NCI-H2171 (cell line): ENCODE results near the gene TNFAIP8L3.
A peak's percentile ranks its signal among the peaks of the same experiment; 100 is the strongest.

Experiments used
- DNase-seq: peaks from one replicate; lab custom pipeline; 2025; lab: John Stamatoyannopoulos, UW

TNFAIP8L3 gene

DNA sequence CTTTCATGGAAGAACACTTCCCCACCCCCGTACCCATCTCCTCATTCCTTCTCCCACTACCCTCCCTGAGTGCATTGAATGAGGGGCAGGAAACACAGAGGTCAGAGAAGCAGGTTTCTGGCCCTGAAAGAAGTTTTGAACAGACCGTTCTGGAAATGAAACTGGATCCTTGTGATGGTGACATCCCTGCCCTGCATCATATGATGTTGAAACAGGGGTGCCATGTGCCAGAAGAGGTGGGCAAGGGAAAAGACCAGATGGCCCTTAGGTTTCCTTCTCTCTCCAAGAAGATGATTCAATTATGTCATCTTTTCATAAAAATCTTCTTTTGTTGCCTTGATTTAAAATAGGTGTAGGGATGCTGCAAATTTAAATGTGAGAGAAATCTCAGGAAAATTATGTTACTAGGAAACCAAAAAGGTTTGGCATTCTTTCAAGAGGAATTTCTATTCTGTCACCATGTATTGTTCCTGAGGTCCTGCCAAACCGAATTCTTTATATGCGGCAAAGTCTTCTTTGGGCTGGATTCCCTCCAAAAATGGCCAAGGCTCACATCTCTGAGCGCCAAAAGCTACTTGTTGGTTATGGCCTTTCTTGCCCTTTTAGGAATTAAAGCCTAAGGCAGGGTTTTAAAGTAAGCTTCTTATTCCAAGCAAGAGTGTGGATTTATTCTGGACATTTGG lies 19.9 kb upstream of the TNFAIP8L3 start:
- DNase-seq: no peak

- DNase-seq: no peak
Observed at GRCh38 chr15:51112078-51112477, 17.4 kb upstream of the TNFAIP8L3 start.

GRCh38 chr15:51111061-51111460 lies 16.4 kb upstream of the TNFAIP8L3 start:
- DNase-seq: no peak

DNA sequence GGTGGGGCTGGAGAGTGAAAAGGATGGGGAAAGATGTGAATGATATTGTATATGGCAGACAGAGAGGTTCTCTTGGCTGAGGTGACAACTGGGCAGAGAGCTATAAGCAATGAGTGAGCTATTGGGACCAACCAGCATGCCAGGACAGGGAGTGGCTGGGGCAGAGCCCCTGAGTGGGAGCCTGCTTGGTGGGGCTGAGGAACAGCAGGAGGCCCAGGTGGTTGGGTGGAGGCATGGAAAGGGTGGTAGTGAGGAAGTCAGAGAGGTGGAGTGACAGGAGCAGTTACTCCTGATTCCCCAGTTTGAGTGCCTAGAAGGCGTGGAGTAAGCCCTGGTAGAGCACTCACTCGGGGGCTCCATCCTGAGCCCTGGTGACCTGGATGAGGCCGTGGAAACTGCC lies 15.5 kb upstream of the TNFAIP8L3 start:
- no peak for DNase-seq

GRCh38 chr15:51108933-51109550 lies 14.3 kb upstream of the TNFAIP8L3 start:
- DNase-seq: no peak

DNA sequence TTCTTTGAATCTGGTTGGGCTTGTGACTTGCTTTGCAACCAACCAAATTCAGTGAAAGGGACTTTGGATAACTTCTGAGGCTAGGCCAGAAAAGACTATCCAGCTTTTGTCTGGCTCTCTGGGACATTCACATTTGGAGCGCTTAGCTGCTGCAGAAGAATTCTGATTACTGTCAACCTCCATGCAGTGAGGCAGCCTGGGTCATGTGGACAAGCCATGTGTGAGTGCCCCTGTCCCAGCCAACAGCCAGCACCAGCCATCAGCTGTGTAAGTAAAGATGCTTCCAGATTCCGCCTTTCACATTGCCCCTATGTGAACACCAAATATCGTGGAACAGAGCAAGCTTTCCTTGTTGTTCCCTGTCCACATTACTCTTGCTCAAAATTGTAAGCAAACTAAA lies 12.9 kb upstream of the TNFAIP8L3 start:
- no peak for DNase-seq

- DNase-seq: no peak
Observed at GRCh38 chr15:51106481-51106880, 11.8 kb upstream of the TNFAIP8L3 start.

- DNase-seq: no peak
Observed at GRCh38 chr15:51105430-51106016, 10.8 kb upstream of the TNFAIP8L3 start.

GRCh38 chr15:51104512-51104911 lies 9.8 kb upstream of the TNFAIP8L3 start:
- DNase-seq: no peak

DNA sequence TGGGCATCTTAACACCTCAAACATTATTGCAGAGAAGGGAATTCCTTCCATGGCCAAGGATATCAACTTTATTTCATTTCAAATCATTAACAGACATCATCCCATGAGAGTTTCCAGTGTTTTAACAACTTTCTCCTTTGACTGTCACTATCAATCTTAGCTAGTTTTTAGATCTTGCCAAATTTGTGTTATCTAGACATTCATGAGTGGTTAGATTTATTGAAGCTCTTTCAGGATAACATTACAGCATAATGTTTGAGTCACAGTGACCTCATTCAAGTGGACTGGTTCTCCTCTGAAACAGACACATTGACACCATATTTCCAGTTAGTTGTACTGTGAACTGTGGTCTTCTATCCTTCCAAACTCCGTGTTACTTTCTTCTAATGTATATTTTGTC lies 8.6 kb upstream of the TNFAIP8L3 start:
- no peak for DNase-seq

DNA sequence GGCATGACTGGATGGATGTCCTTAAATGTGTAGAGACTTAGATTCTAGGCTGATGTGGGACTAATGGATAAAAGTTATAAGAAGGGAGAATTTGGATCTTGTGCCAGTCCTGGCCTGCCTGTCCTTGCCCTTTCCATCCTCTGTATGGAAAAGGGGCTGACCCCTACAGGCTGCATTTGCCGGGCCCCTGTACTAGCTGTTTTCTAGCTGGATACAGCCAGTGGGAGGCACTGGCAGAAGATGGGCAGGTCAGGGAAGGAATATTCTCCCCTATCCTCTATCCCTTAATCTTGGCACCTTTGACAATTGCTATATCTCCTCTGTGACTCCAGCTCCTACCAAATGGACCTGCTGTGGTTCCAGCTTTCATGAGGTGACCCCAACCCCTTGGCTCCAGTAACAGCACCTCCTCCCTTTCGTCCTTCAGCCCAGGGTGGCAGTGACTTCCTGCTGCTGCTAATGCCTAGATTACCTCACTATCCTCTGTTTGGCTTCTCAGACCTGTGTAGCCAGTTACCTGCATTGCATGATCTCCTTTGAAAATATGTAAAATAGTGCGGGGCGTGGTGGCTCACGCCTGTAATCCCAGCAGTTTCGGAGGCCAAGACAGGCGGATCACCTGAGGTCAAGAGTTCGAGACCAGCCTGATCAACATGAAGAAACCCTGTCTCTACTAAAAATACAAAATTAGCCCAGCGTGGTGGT lies 6.2 kb upstream of the TNFAIP8L3 start:
- DNase-seq: no peak

- no peak for DNase-seq
Observed at GRCh38 chr15:51099185-51099584, 4.5 kb upstream of the TNFAIP8L3 start.

DNA sequence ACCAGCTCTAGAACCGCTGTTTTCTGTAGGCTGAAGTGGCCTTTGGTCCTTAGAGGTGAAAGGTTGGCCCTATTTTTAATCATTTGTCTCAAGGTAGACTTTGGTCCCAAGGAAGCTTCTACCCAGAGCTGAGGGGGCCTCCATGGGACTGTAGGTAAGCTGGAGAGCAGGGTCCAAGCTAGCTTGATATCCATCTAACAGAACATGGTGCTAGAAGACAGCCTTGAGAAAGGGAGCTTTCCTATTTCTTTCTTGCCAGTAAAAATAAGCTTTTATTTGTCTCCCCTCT lies 3.6 kb upstream of the TNFAIP8L3 start:
- DNase-seq: no peak

GRCh38 chr15:51097553-51098330 lies 3.0 kb upstream of the TNFAIP8L3 start:
- no peak for DNase-seq

DNA sequence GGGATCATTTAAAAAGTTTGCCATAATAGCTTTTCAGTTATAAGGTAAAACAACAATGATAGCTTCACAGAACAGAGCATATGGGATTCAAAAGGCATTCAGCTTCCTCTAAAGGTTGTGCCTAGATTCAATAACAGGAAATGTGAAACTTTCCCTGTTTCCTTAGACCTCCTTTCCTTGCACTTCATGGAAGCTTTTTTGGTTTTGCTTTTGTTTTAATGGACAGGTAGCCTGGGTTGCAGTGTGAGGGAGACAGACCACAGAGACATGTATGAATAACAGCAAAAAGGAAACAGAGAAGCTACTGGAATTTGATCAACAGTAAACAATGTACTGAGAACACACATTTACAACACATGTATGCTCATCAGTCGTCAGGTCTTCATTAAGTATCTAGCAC lies 2.3 kb upstream of the TNFAIP8L3 start:
- no peak for DNase-seq

- DNase-seq: no peak
Observed at GRCh38 chr15:51095681-51096331, 1.1 kb upstream of the TNFAIP8L3 start.

- DNase-seq: peak; percentile 15
Observed at GRCh38 chr15:51093839-51094605, 684 bp downstream of the TNFAIP8L3 start.

- DNase-seq: no peak
Observed at GRCh38 chr15:51093488-51093838, 1.2 kb downstream of the TNFAIP8L3 start.

GRCh38 chr15:51092480-51093040 lies 2.1 kb downstream of the TNFAIP8L3 start:
- DNase-seq: no peak

DNA sequence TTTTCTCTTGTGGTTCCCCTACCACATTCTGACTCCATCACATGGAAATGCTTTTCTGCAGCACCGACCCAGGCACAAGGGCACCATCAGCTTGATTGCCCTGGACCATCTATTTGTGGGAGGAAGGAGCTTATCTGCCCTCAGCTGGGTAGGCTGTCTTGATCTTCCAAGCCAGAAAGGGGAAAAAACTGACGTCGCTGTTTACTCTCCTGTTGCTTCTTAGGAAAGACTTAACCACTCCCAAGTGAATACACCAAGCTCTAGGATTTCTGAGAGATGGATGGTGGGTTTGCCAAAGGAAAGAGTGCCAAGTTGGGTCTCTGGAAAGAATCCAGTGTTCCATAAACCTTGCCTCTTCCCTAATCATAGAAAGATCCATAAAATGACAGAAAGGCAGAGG lies 4.0 kb downstream of the TNFAIP8L3 start:
- DNase-seq: no peak
